Keratinocyte (primary cell): ENCODE results near the gene TECR. TPM values are rescaled to one million over a fixed set of nuclear protein-coding genes. Genes with fewer than 3 reads are reported as not detected.

ENCODE experiments used
- DNase-seq: peaks from one replicate; pipeline ENCODE4 v3.0.0-alpha.2; 2011; ENCODE audit warnings: low read depth, missing footprints, low spot score
- FAIRE-seq: peaks from 2 replicates; lab custom pipeline; 2011; peaks lifted over from hg19 to GRCh38; lab: Jason Lieb, UNC
- H2AFZ ChIP-seq: 2 replicates; pipeline ENCODE4 v1.6.0; 2012; ENCODE audit warnings: low read length, control low read depth, inconsistent platforms; ENCODE audit not compliant: control insufficient read depth
- H3K27ac ChIP-seq: 2 replicates; pipeline ENCODE4 v1.5.1; 2011; ENCODE audit warnings: low read length; ENCODE audit not compliant: control insufficient read depth, insufficient read depth
- H3K27me3 ChIP-seq: 3 replicates; pipeline ENCODE4 v1.6.0; 2011; ENCODE audit warnings: low read length; ENCODE audit not compliant: control insufficient read depth, insufficient read depth; ENCODE audit errors: extremely low read depth
- H3K36me3 ChIP-seq, 2 experiments: 2 replicates in 1 of 2; 3 replicates in 1 of 2; pipeline ENCODE4 v1.5.1; 2011; ENCODE audit warnings: low read length in 2 of 2, mild to moderate bottlenecking in 1 of 2; ENCODE audit not compliant: control insufficient read depth in 2 of 2, insufficient read depth in 2 of 2; ENCODE audit errors: extremely low read depth in 1 of 2
- H3K4me1 ChIP-seq: 3 replicates; pipeline ENCODE4 v1.5.1; 2011; ENCODE audit warnings: low read length; ENCODE audit not compliant: control insufficient read depth, insufficient read depth; ENCODE audit errors: extremely low read depth
- H3K4me2 ChIP-seq: 3 replicates; pipeline ENCODE4 v1.6.0; 2011; ENCODE audit warnings: low read depth, low read length; ENCODE audit not compliant: control insufficient read depth, insufficient read depth; ENCODE audit errors: extremely low read depth
- H3K4me3 ChIP-seq, 3 experiments: fragments of 200-600 bp in 1 of 3; sonication (generic) in 1 of 3; 2 replicates in 2 of 3; 3 replicates in 1 of 3; pipeline ENCODE4 v1.5.1; 2011 to 2016; ENCODE audit warnings: low read length in 3 of 3, mild to moderate bottlenecking in 3 of 3, control low read depth in 2 of 3, inconsistent platforms in 1 of 3, low read depth in 1 of 3, mixed read lengths in 1 of 3, mixed run types in 1 of 3, moderate library complexity in 1 of 3; ENCODE audit not compliant: control insufficient read depth in 2 of 3, insufficient read depth in 2 of 3; ENCODE audit errors: extremely low read depth in 1 of 3
- H3K79me2 ChIP-seq: 2 replicates; pipeline ENCODE4 v1.6.0; 2012; ENCODE audit warnings: low read length; ENCODE audit not compliant: control insufficient read depth, insufficient read depth
- H3K9ac ChIP-seq: 3 replicates; pipeline ENCODE4 v1.6.0; 2011; ENCODE audit warnings: low read length; ENCODE audit not compliant: control insufficient read depth, insufficient read depth; ENCODE audit errors: extremely low read depth
- H3K9me1 ChIP-seq: 3 replicates; pipeline ENCODE4 v1.6.0; 2011; ENCODE audit warnings: low read length; ENCODE audit not compliant: control insufficient read depth, insufficient read depth; ENCODE audit errors: extremely low read depth
- H3K9me3 ChIP-seq: 2 replicates; pipeline ENCODE4 v1.5.1; 2012; ENCODE audit warnings: low read depth, low read length; ENCODE audit not compliant: control insufficient read depth
- H4K20me1 ChIP-seq: 3 replicates; pipeline ENCODE4 v1.6.0; 2011; ENCODE audit warnings: low read length; ENCODE audit not compliant: control insufficient read depth, insufficient read depth; ENCODE audit errors: extremely low read depth
- CTCF ChIP-seq, 3 experiments: IDR thresholded peaks in 1 of 3; conservative IDR thresholded peaks in 1 of 3; optimal IDR thresholded peaks in 1 of 3; 2 replicates in 2 of 3; 3 replicates in 1 of 3; pipeline versions ENCODE3 to v1.5.1; 2011; ENCODE audit warnings: low read length in 3 of 3, mild to moderate bottlenecking in 3 of 3, moderate library complexity in 2 of 3, control low read depth in 1 of 3, inconsistent platforms in 1 of 3; ENCODE audit not compliant: insufficient read depth in 2 of 3; ENCODE audit errors: extremely low read depth in 1 of 3
- EZH2 ChIP-seq: IDR thresholded peaks from one replicate; pipeline ENCODE4 v1.6.1; 2012; ENCODE audit warnings: inconsistent platforms, mild to moderate bottlenecking, low read length, moderate library complexity
- dilution Hi-C: fragments of 300-500 bp; cut with MboI; formaldehyde crosslinking; loops from one replicate; pipeline ENCODE4 v1.7.0; 2020; ENCODE audit warnings: low sequenced_read_pairs; ENCODE audit not compliant: extremely low pct_ligation_motif_present
- polyA plus RNA-seq, 5 experiments: library from polyadenylated mRNA; depleted of rRNA in 3 of 5; stranded (reverse) in 3 of 5; stranded (forward) in 1 of 5; unstranded in 1 of 5; fragments of >200 nt; gene quantifications; 1 replicate in 1 of 5; 2 replicates in 3 of 5; 3 replicates in 1 of 5; pipeline versions ENCODE4 v1.2.1 to v1.2.3, GENCODE V29; 2011 to 2012; ENCODE audit warnings: missing spikeins in 2 of 5, low read depth in 1 of 5, low replicate concordance in 1 of 5

The TECR gene
- polyA plus RNA-seq, 1 donor (not counting 4 experiments of a cell fraction or from before 2014, with no cell fraction given), result 92.3 TPM

DNA sequence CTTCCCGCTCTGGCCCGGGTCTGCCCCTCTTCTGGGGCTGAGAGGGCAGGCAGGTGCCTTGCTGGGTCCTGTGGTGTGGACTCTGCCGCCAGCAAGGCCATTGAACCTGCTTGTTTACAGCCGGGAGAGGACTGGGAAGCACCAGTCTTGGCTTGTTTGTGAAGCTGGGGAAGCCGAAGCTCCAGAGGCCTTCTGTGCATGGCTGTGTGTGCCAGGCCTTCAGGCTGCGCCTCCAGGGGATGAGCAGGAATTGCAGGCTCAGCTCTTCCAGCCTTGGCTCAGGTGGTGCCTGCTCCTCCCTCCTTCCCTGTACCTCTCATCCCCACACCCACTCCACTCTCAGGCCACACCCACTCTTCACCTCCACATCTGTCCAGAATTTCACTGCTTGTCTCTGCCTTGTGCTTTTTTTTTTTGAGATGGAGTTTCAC, 25.0 kb downstream of the TECR start:
- no peak for DNase-seq
- Histone ChIP-seq H3K79me2 (peaks cover 42% of the 10 kb centered on the region), H3K9ac (peak overlapping the region; percentile 42), H3K9me3 (no peaks in the 10 kb centered on the region), H3K9me1 (no peaks in the 10 kb centered on the region), H3K36me3 (peaks cover 0 to 7% of the 10 kb centered on the region in 2 experiments), H3K4me1 (peaks cover 61% of the 10 kb centered on the region), H3K27me3 (no peaks in the 10 kb centered on the region), H3K4me2 (peak overlapping the region; percentile 61), H4K20me1 (peaks cover 8% of the 10 kb centered on the region), H3K4me3 (no peak overlapping the region), H2AFZ (no peak overlapping the region), H3K27ac (peak overlapping the region; percentile 33)
- dilution Hi-C loops, result no loop called here
- TF ChIP-seq EZH2 (no peak), CTCF (optimal IDR thresholded peaks at IDR 0.05 in 1 of 3, IDR thresholded peaks at IDR 0.05 in 1 of 3, conservative IDR thresholded peaks at IDR 0.05 in 1 of 3; ENCODE audit: extremely low read depth in 1 of 3, insufficient read depth in 2 of 3, low read length in 3 of 3) (peak; percentile 8 to 34 (median 29))
- peak; percentile 84 for FAIRE-seq

GRCh38 chr19:14555918-14556661, 26.7 kb downstream of the TECR start:
- H3K9me1 ChIP-seq, result no peaks in the 10 kb centered on the region
- no peak overlapping the region for H2AFZ ChIP-seq
- dilution Hi-C loops, result no loop called here
- H3K27me3 ChIP-seq, result no peaks in the 10 kb centered on the region
- peak; percentile 68 for FAIRE-seq
- peak overlapping the region; percentile 49 for H3K4me2 ChIP-seq
- DNase-seq, result peak; percentile 66
- H3K9me3 ChIP-seq, result no peaks in the 10 kb centered on the region
- TF ChIP-seq CTCF (optimal IDR thresholded peaks at IDR 0.05 in 1 of 3, IDR thresholded peaks at IDR 0.05 in 1 of 3, conservative IDR thresholded peaks at IDR 0.05 in 1 of 3; ENCODE audit: extremely low read depth in 1 of 3, insufficient read depth in 2 of 3, low read length in 3 of 3) (no peak), EZH2 (no peak)
- H3K79me2 ChIP-seq, result peaks cover 56% of the 10 kb centered on the region
- no peak overlapping the region for H3K4me3 ChIP-seq
- peaks cover 8% of the 10 kb centered on the region for H4K20me1 ChIP-seq
- peak overlapping the region; percentile 35 for H3K9ac ChIP-seq
- H3K27ac ChIP-seq, result peak overlapping the region; percentile 45
- peaks cover 0 to 7% of the 10 kb centered on the region in 2 experiments for H3K36me3 ChIP-seq
- H3K4me1 ChIP-seq, result peaks cover 58% of the 10 kb centered on the region
